IgD-negative memory B cell (primary cell): Measurements from ENCODE around the gene RECK. TPM values are rescaled to one million over a fixed set of nuclear protein-coding genes. Genes with fewer than 3 reads are reported as not detected.

Experiments used
- H3K27ac Mint-ChIP-seq, 3 donors: one replicate each; pipeline ENCODE4 v1.8.0; 2020 to 2022; ENCODE audit warnings: mild to moderate bottlenecking in 3 of 3, mixed read lengths in 3 of 3, moderate library complexity in 1 of 3
- H3K27me3 Mint-ChIP-seq: one replicate; pipeline ENCODE4 v1.8.0; 2021; ENCODE audit warnings: mixed read lengths
- H3K36me3 Mint-ChIP-seq: one replicate; pipeline ENCODE4 v1.8.0; 2020; ENCODE audit warnings: mild to moderate bottlenecking, mixed read lengths
- H3K4me1 Mint-ChIP-seq, 3 donors: one replicate each; pipeline ENCODE4 v1.8.0; 2020 to 2022; ENCODE audit warnings: mixed read lengths in 3 of 3, mild to moderate bottlenecking in 1 of 3
- H3K4me3 Mint-ChIP-seq, 4 donors: one replicate each; pipeline ENCODE4 v1.8.0; 2020 to 2022; ENCODE audit warnings: mild to moderate bottlenecking in 4 of 4, mixed read lengths in 4 of 4, moderate library complexity in 3 of 4
- H3K9me3 Mint-ChIP-seq, 3 donors: one replicate each; pipeline ENCODE4 v1.8.0; 2020 to 2021; ENCODE audit warnings: mixed read lengths in 3 of 3, mild to moderate bottlenecking in 1 of 3
- polyA plus RNA-seq: library from polyadenylated mRNA; unstranded; fragments of 300-500 nt; fragmentation: Illumina TruSeq; gene quantifications from one replicate; pipeline ENCODE4 v1.2.3, GENCODE V29; 2021

The RECK gene
- polyA plus RNA-seq, 1 donor from 2014 or later = 5.3 TPM

DNA sequence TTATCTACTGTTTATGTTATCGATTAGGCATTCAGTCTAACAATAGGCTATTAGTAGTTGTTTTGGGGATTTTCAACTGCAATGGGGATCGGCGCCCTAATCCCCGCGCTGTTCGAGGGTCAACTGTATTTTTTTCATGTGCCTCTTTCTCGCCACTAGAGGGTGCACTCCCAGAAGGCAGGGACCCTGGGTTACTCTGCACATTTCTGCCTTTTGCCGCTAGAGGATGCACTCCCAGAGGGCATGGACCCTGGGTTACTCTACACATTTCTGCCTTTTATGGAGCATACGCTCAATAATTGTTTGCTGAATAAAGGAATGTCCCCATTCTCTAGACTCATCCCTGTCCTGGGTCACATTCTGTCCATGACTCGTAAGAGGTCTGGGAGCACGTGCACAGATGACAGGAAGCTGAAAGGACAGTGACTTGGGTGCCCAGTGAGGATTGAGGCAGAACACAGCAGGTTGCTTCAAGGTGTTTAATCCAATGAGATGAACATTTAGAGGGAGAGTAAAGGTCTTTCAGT is 27.9 kb upstream of the RECK start:
- Mint-ChIP-seq H3K4me1 (peaks cover 13 to 17% (median 15%) of the 10 kb centered on the region in 3 donors), H3K36me3 (no peaks in the 10 kb centered on the region), H3K27me3 (peaks cover 17% of the 10 kb centered on the region), H3K9me3 (peaks cover 0 to 9% (median 6%) of the 10 kb centered on the region in 3 donors), H3K27ac (no peak overlapping the region), H3K4me3 (no peak overlapping the region)

GRCh38 chr9:36011379-36011778 is 25.3 kb upstream of the RECK start:
- peaks cover 2% of the 10 kb centered on the region for H3K36me3 Mint-ChIP-seq
- no peak overlapping the region for H3K27ac Mint-ChIP-seq
- peaks cover 15% of the 10 kb centered on the region for H3K27me3 Mint-ChIP-seq
- no peaks in the 10 kb centered on the region for H3K9me3 Mint-ChIP-seq
- H3K4me1 Mint-ChIP-seq = peaks cover 12 to 17% (median 13%) of the 10 kb centered on the region in 3 donors
- H3K4me3 Mint-ChIP-seq = no peak overlapping the region

DNA sequence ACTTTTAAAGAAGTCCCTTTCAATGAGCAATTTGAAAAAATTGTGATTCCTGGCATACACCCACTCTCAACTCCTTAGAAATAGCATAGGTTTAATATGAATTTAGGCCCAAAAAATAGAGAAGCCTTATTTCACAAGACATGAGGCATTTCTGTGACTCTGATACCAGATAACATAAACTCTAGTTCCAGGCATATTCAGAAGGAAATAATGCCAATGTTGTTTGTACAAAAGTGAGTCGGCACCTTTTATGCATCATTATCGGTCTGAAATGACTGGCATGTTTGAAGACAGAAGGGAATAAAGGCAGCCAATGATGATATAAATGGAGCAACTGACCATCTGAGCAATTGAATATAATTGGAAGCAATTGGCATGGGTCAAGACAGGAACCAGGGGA is 19.4 kb upstream of the RECK start:
- H3K9me3 Mint-ChIP-seq = no peaks in the 10 kb centered on the region
- no peak overlapping the region for H3K4me3 Mint-ChIP-seq
- H3K4me1 Mint-ChIP-seq = no peaks in the 10 kb centered on the region
- H3K36me3 Mint-ChIP-seq = peaks cover 2% of the 10 kb centered on the region
- H3K27ac Mint-ChIP-seq = no peak overlapping the region
- H3K27me3 Mint-ChIP-seq = peaks cover 13% of the 10 kb centered on the region

- H3K27me3 Mint-ChIP-seq = peaks cover 13% of the 10 kb centered on the region
- no peaks in the 10 kb centered on the region for H3K4me1 Mint-ChIP-seq
- no peaks in the 10 kb centered on the region for H3K9me3 Mint-ChIP-seq
- peaks cover 2% of the 10 kb centered on the region for H3K36me3 Mint-ChIP-seq
- no peak overlapping the region for H3K27ac Mint-ChIP-seq
- H3K4me3 Mint-ChIP-seq = no peak overlapping the region
These were observed 18.6 kb upstream of the RECK start for GRCh38 chr9:36018129-36018528.

DNA sequence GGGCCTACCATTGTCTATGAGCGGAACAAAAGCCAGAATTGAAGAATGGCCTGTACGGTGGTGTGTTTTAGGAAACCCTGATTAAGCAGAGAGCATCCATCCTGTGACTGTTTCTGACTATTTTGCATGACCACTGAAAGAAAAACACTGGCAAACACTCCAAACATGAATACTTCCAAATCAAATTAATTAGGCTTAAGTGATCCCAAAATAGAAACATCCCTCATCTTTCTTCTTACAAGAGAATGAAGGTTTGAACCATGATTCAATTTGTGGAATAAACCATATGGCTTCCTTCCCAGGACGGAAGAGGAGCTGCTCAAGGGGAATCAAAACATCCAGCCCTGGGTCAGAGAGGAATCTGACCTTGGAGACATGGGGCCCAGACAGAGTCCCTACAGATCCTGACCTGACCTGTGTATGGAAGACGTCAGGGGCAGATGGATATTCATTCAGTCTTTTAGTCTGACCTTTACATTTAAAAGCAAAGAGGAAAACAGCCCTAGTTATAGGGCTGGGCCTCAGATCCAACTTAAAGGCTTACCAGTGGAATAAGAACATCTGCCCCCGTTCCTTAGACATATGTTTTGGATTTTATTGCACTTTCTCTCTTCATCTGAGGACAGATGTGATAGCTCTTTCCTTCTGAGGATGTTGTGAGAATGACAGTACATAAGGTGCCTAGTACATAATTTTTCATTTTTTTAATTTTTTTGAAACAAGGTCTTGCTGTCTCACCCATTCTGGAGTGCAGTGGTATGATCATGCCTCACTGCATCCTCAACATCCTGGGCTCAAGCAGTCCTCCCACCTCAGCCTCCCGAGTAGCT is 17.6 kb upstream of the RECK start:
- Mint-ChIP-seq H3K4me3 (no peak overlapping the region), H3K36me3 (peaks cover 2% of the 10 kb centered on the region), H3K9me3 (no peaks in the 10 kb centered on the region), H3K27me3 (peaks cover 9% of the 10 kb centered on the region), H3K27ac (no peak overlapping the region), H3K4me1 (peaks cover 0 to 2% (median 0%) of the 10 kb centered on the region in 3 donors)

DNA sequence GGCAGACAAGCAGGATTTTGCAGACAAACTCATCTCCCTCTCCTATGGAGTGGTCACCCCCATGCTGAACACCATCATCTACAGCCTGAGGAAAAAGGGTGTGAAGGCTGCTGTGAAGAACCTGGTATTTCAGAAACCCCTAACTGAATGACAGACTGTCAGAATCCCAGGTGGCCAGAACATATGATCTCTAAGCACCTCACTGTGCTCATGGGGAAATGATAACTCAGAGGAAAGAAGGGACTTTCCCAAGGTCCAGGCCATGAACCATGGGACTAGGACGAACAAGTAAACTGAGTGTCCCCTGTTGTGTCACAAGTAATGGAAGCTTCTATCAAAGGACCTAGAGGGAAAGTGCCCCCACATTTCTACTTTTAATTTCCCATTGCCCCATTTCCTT is 14.7 kb upstream of the RECK start:
- Mint-ChIP-seq H3K4me3 (no peak overlapping the region), H3K27ac (no peak overlapping the region), H3K36me3 (no peaks in the 10 kb centered on the region), H3K9me3 (no peaks in the 10 kb centered on the region), H3K27me3 (peaks cover 9% of the 10 kb centered on the region), H3K4me1 (peaks cover 0 to 2% (median 0%) of the 10 kb centered on the region in 3 donors)

DNA sequence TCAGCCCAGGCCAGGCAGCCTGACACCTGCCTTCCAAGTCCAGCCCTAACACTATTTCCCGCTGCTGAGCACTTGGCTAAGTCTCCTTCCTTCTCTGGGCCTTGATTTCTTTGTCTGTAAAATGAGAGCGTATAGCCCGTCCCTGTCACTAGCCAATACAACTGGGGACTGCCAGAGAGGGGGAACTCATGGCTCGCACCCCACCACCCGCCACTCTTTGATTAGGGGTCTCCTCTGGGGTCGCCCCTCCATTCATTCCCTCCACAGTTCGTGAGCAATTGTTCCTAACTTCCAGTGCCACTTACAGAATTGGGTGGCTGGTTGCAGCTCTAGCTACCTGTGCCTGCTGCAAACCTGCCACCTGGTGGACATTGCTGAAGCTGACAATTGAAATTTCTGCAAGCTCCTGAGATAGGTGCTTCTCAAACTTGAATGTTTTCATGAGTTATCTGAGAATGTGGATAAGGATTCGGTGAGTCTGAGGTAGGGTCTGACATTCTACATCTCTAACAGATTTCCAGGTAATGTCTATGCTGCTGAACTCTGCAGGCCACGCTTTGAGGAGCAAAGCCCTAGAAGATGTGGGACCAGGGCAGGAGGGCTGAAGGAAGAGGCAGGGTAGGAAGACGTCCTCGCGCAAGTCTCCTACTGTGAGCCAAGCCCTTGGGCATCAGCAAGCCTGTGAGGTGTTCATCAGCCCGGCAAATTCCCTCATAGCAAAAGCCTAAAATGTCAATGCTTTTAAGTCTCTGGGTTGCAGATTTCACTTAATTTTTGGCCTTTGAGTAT is 13.3 kb upstream of the RECK start:
- no peak overlapping the region for H3K27ac Mint-ChIP-seq
- H3K4me1 Mint-ChIP-seq = peaks cover 0 to 2% (median 0%) of the 10 kb centered on the region in 3 donors
- no peaks in the 10 kb centered on the region for H3K36me3 Mint-ChIP-seq
- H3K9me3 Mint-ChIP-seq = no peaks in the 10 kb centered on the region
- H3K27me3 Mint-ChIP-seq = peaks cover 4% of the 10 kb centered on the region
- H3K4me3 Mint-ChIP-seq = no peak overlapping the region

DNA sequence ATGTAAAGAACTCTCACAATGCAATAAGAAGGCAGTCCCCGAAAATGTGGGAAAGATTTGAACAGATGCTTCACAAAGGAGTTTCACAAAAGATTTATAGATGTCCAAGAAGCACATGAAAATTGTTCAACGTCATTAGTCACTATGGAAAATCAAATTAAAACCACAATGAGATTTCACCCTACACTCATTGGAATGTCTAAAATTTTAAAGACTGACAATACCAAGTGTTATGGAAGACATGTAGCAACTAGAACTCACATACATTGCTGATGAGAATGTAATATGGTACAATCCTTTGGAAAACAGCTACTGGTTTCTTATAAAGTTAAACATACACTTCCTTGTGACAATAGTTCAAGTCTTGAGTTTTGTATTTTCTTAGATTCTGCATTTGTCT is 11.0 kb upstream of the RECK start:
- peaks cover 6 to 9% (median 8%) of the 10 kb centered on the region in 3 donors for H3K4me1 Mint-ChIP-seq
- no peak overlapping the region for H3K4me3 Mint-ChIP-seq
- H3K9me3 Mint-ChIP-seq = no peaks in the 10 kb centered on the region
- no peaks in the 10 kb centered on the region for H3K36me3 Mint-ChIP-seq
- H3K27ac Mint-ChIP-seq = no peak overlapping the region
- H3K27me3 Mint-ChIP-seq = no peaks in the 10 kb centered on the region

DNA sequence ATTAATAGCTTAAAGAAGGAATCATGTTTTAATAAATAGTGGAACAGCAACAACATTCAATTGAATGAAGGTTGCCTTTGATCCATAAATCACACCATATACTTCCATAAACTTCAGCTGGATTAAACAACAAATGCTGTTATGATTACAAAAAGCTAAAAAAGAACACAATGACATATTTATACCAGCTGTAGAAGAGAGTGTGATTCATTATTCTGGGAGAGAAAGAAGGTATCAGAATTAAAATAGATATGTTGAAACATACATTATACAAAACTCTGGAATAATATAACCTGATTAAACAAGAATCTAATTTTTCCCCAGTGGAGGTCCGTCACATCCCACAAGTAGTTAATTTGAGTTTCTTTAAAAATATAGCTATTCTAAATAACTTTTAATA is 7.5 kb upstream of the RECK start:
- Mint-ChIP-seq H3K36me3 (peaks cover 2% of the 10 kb centered on the region), H3K4me3 (no peak overlapping the region), H3K27ac (no peak overlapping the region), H3K9me3 (no peaks in the 10 kb centered on the region), H3K4me1 (peaks cover 6 to 9% (median 6%) of the 10 kb centered on the region in 3 donors), H3K27me3 (peaks cover 1% of the 10 kb centered on the region)

DNA sequence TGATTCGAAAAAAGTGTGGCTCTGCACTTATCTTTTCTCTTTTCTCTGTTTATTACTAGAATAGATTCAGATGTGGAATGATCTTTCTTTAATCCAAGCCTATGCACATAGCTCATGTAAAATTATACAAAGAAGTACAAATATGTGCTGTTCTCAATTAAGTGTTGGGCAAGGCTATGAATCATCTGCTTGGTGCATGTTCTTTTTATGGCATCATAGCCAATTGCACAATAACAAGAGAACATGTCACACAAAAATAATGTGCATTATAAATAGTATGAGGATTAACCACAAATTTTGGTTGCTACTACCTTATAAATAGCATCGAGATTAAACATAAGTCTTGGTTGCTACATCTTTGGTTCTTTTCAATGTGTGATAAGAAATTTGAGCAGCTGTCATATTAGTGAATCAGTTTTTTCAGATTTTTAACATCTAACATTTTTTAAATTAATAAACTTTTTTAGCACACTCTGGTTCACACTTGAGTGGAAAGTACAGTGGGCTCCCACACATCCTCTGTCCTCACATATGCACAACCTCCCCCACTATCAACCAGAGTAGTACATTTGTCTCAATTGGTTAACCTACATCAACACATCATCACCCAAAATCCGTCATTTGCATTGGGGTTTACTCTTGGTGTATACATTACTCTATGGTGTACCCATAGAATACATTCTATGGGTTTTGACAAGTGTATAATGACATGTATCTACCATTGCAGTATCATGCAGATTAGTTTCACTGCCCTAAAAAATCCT is 6.8 kb upstream of the RECK start:
- H3K27me3 Mint-ChIP-seq = peaks cover 1% of the 10 kb centered on the region
- no peak overlapping the region for H3K27ac Mint-ChIP-seq
- H3K9me3 Mint-ChIP-seq = no peaks in the 10 kb centered on the region
- no peak overlapping the region for H3K4me3 Mint-ChIP-seq
- peaks cover 6 to 9% (median 6%) of the 10 kb centered on the region in 3 donors for H3K4me1 Mint-ChIP-seq
- peaks cover 2% of the 10 kb centered on the region for H3K36me3 Mint-ChIP-seq

- peaks cover 6 to 9% (median 6%) of the 10 kb centered on the region in 3 donors for H3K4me1 Mint-ChIP-seq
- H3K9me3 Mint-ChIP-seq = no peaks in the 10 kb centered on the region
- H3K27ac Mint-ChIP-seq = no peak overlapping the region
- peaks cover 1% of the 10 kb centered on the region for H3K27me3 Mint-ChIP-seq
- H3K36me3 Mint-ChIP-seq = peaks cover 2% of the 10 kb centered on the region
- no peak overlapping the region for H3K4me3 Mint-ChIP-seq
These were observed 5.8 kb upstream of the RECK start for GRCh38 chr9:36030871-36031270.

DNA sequence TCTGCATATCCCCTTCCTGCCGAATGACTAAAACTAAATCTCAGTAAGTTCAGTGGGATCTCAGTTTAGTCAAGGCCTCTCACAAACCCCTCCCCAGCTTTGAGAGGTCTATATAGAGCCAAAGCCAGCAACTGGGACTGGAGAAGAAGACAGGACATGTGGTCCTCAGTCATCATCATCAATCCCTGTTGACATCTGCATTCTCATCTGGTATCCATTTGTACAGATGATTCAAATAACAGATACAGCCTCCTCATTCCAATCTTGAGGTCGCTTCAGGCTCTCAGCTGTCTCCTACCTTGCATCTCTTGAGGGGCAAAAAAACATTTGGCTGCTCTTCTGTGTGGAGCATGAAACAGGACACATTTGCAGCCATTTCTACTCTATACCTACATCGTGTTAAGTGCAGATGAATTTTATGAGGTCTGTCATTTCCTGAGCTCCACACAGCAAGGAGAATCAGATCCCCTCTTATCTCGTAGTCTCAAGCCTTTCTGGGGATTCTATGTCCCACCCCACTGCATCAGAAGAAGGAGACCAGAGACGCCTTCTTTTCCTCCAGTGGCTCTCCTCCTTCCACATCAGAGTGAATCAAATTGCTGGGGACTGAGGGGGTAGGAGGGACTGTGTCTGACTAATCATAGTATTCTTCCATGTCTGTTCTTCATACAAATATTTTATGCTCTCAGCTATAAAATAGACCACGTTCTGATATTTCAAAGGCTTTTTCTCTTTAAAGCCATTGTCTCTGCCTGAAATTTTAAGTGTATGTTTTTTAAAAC is 4.7 kb upstream of the RECK start:
- Mint-ChIP-seq H3K27me3 (peaks cover 1% of the 10 kb centered on the region), H3K4me3 (no peak overlapping the region), H3K27ac (no peak overlapping the region), H3K36me3 (peaks cover 2% of the 10 kb centered on the region), H3K9me3 (no peaks in the 10 kb centered on the region), H3K4me1 (peaks cover 6 to 11% (median 9%) of the 10 kb centered on the region in 3 donors)

DNA sequence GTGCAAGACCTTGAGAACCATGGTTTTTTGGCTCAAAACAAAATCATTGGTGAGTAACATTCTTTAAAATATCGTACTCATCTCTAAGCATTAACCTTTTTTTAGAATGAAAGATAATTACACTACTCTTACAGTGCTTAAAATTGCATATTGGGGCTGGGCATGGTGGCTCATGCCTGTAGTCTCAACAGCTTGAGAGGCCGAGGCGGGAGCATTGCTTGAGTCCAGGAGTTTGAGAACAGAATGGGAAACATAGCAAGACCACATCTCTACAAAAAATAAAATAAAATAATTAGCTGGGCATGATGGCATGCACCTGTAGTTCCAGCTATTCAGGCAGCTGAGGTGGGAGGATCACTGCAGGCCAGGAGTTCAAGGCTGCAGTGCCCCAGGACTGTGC is 2.9 kb upstream of the RECK start:
- Mint-ChIP-seq H3K9me3 (no peaks in the 10 kb centered on the region), H3K4me1 (peaks cover 10 to 16% (median 16%) of the 10 kb centered on the region in 3 donors), H3K36me3 (peaks cover 2% of the 10 kb centered on the region), H3K4me3 (peak overlapping the region in 1 of 4 donors; percentile 55), H3K27me3 (peaks cover 1% of the 10 kb centered on the region), H3K27ac (no peak overlapping the region)

- Mint-ChIP-seq H3K36me3 (peaks cover 2% of the 10 kb centered on the region), H3K27me3 (peaks cover 1% of the 10 kb centered on the region), H3K4me1 (peaks cover 10 to 16% (median 13%) of the 10 kb centered on the region in 3 donors), H3K27ac (no peak overlapping the region), H3K4me3 (peak overlapping the region in 2 of 4 donors; percentile 59 to 83), H3K9me3 (no peaks in the 10 kb centered on the region)
These were observed 2.5 kb upstream of the RECK start for GRCh38 chr9:36034234-36034633.
